Ascending aorta (tissue), 2 donors: ENCODE measurements around the gene DGKI. TPM values are rescaled to one million over a fixed set of nuclear protein-coding genes. Genes with fewer than 3 reads are reported as not detected.

Experiments used
- DNase-seq, 2 donors: peaks; one replicate each; pipeline ENCODE4 v3.0.0-alpha.2; 2019; ENCODE audit warnings: low spot score in 2 of 2
- H3K27ac ChIP-seq, 2 donors: fragments of 200-600 bp; sonication (generic); one replicate each; pipeline ENCODE4 v1.5.1; 2016 to 2017; ENCODE audit warnings: mild to moderate bottlenecking in 1 of 2
- H3K27me3 ChIP-seq: fragments of 200-600 bp; sonication (generic); one replicate; pipeline ENCODE4 v1.5.1; 2017
- H3K36me3 ChIP-seq, 2 donors: fragments of 200-600 bp; sonication (generic); one replicate each; pipeline ENCODE4 v1.5.1; 2016
- H3K4me1 ChIP-seq, 2 donors: fragments of 200-600 bp; sonication (generic); one replicate each; pipeline ENCODE4 v1.5.1; 2016 to 2017; ENCODE audit warnings: mild to moderate bottlenecking in 1 of 2
- H3K4me3 ChIP-seq, 2 donors: fragments of 200-600 bp; sonication (generic); one replicate each; pipeline ENCODE4 v1.5.1; 2016 to 2017; ENCODE audit warnings: mild to moderate bottlenecking in 1 of 2
- H3K9me3 ChIP-seq, 2 donors: fragments of 200-600 bp; sonication (generic); one replicate each; pipeline ENCODE4 v1.5.1; 2016
- CTCF ChIP-seq, 3 experiments: fragments of 200-600 bp in 2 of 3; fragments of 450-650 bp in 1 of 3; sonication (generic) in 2 of 3; IDR thresholded peaks; one replicate each; pipeline ENCODE4 v1.5.1; 2016 to 2019; ENCODE audit warnings: antibody characterized with exemption in 3 of 3, mild to moderate bottlenecking in 1 of 3, moderate library complexity in 1 of 3
- intact Hi-C: fragments of 100-400 bp; cut with DNase I; formaldehyde crosslinking; loops from one replicate; pipeline ENCODE4 v1.15.1; 2023
- total RNA-seq: library from RNA; depleted of rRNA; stranded (reverse); fragments of >200 nt; gene quantifications from one replicate; pipeline ENCODE4 v1.1.0, GENCODE V29; 2016

Gene DGKI
- total RNA-seq, 1 donor from 2014 or later, result 13.4 TPM

GRCh38 chr7:137774793-137775201, 72.0 kb downstream of the DGKI start:
- H3K27ac ChIP-seq, result no peak overlapping the region
- no peak for TF ChIP-seq CTCF (IDR thresholded peaks at IDR 0.05)
- intact Hi-C loops, result loop anchor here (5.0 kb wide), 1 partner anchor 117 kb away; no protein-coding TSS in a partner anchor
- no peaks in the 10 kb centered on the region for H3K9me3 ChIP-seq
- H3K4me1 ChIP-seq, result peaks cover 0 to 16% of the 10 kb centered on the region in 2 donors
- H3K4me3 ChIP-seq, result no peak overlapping the region
- no peak for DNase-seq
- H3K36me3 ChIP-seq, result no peaks in the 10 kb centered on the region
- no peaks in the 10 kb centered on the region for H3K27me3 ChIP-seq

- no peaks in the 10 kb centered on the region for H3K9me3 ChIP-seq
- H3K36me3 ChIP-seq, result no peaks in the 10 kb centered on the region
- H3K4me1 ChIP-seq, result peaks cover 0 to 21% of the 10 kb centered on the region in 2 donors
- intact Hi-C loops, result loop anchor here (5.0 kb wide), 1 partner anchor 115 kb away; no protein-coding TSS in a partner anchor
- no peaks in the 10 kb centered on the region for H3K27me3 ChIP-seq
- H3K4me3 ChIP-seq, result no peak overlapping the region
- H3K27ac ChIP-seq, result no peak overlapping the region
- no peak for TF ChIP-seq CTCF (IDR thresholded peaks at IDR 0.05)
- no peak for DNase-seq
Observed at GRCh38 chr7:137772748-137773147, 74.0 kb downstream of the DGKI start.

GRCh38 chr7:137772316-137772715, 74.5 kb downstream of the DGKI start:
- no peaks in the 10 kb centered on the region for H3K9me3 ChIP-seq
- H3K4me3 ChIP-seq, result no peak overlapping the region
- no peak for DNase-seq
- H3K36me3 ChIP-seq, result no peaks in the 10 kb centered on the region
- no peaks in the 10 kb centered on the region for H3K27me3 ChIP-seq
- H3K4me1 ChIP-seq, result peaks cover 0 to 21% of the 10 kb centered on the region in 2 donors
- H3K27ac ChIP-seq, result peak overlapping the region in 1 of 2 donors; percentile 20
- intact Hi-C loops, result loop anchor here (5.0 kb wide), 1 partner anchor 115 kb away; no protein-coding TSS in a partner anchor
- TF ChIP-seq CTCF (IDR thresholded peaks at IDR 0.05), result no peak

GRCh38 chr7:137771679-137772078, 75.1 kb downstream of the DGKI start:
- H3K4me1 ChIP-seq, result peaks cover 0 to 21% of the 10 kb centered on the region in 2 donors
- peak overlapping the region in 1 of 2 donors; percentile 20 for H3K27ac ChIP-seq
- intact Hi-C loops, result loop anchor here (5.0 kb wide), 1 partner anchor 114 kb away; no protein-coding TSS in a partner anchor
- no peaks in the 10 kb centered on the region for H3K36me3 ChIP-seq
- H3K27me3 ChIP-seq, result no peaks in the 10 kb centered on the region
- no peak overlapping the region for H3K4me3 ChIP-seq
- TF ChIP-seq CTCF (IDR thresholded peaks at IDR 0.05), result no peak
- no peak for DNase-seq
- H3K9me3 ChIP-seq, result no peaks in the 10 kb centered on the region

GRCh38 chr7:137771273-137771672, 75.5 kb downstream of the DGKI start:
- Histone ChIP-seq H3K27ac (no peak overlapping the region), H3K4me3 (no peak overlapping the region), H3K9me3 (no peaks in the 10 kb centered on the region), H3K36me3 (no peaks in the 10 kb centered on the region), H3K4me1 (peaks cover 0 to 21% of the 10 kb centered on the region in 2 donors), H3K27me3 (no peaks in the 10 kb centered on the region)
- no peak for TF ChIP-seq CTCF (IDR thresholded peaks at IDR 0.05)
- intact Hi-C loops, result loop anchor here (5.0 kb wide), 1 partner anchor 114 kb away; no protein-coding TSS in a partner anchor
- no peak for DNase-seq
